H9 (cell line): ENCODE measurements around the gene SEMA3D. TPM values are rescaled to one million over a fixed set of nuclear protein-coding genes. Genes with fewer than 3 reads are reported as not detected.

Experiments
- DNase-seq: peaks from one replicate; pipeline ENCODE4 v3.0.0-alpha.2; 2017
- H2AFZ ChIP-seq: one replicate; pipeline ENCODE4 v1.6.1; 2013; ENCODE audit warnings: mild to moderate bottlenecking, low read length, control low read depth, moderate library complexity
- H2AK5ac ChIP-seq: 2 replicates; pipeline ENCODE4 v1.6.1; 2013; ENCODE audit warnings: low read length, control low read depth, mixed read lengths; ENCODE audit not compliant: insufficient read length
- H2BK120ac ChIP-seq: one replicate; pipeline ENCODE4 v1.6.1; 2013; ENCODE audit warnings: low read depth, mild to moderate bottlenecking, low read length, control low read depth, inconsistent platforms; ENCODE audit not compliant: poor library complexity, severe bottlenecking
- H2BK12ac ChIP-seq: 2 replicates; pipeline ENCODE4 v1.6.1; 2013; ENCODE audit warnings: low read length, control low read depth, mixed read lengths, low read depth; ENCODE audit not compliant: insufficient read length
- H2BK15ac ChIP-seq: 2 replicates; pipeline ENCODE4 v1.6.1; 2013; ENCODE audit warnings: low read depth, low read length, control low read depth
- H2BK20ac ChIP-seq: one replicate; pipeline ENCODE4 v1.6.1; 2013; ENCODE audit warnings: low read depth, mild to moderate bottlenecking, low read length, control low read depth, inconsistent platforms; ENCODE audit not compliant: poor library complexity, severe bottlenecking
- H2BK5ac ChIP-seq: 2 replicates; pipeline ENCODE4 v1.6.1; 2013; ENCODE audit warnings: low read length, control low read depth, mixed read lengths; ENCODE audit not compliant: insufficient read length
- H3K14ac ChIP-seq: 2 replicates; pipeline ENCODE4 v1.6.1; 2013; ENCODE audit warnings: low read length, control low read depth; ENCODE audit not compliant: insufficient read depth
- H3K18ac ChIP-seq: 2 replicates; pipeline ENCODE4 v1.6.1; 2013; ENCODE audit warnings: low read depth, mild to moderate bottlenecking, mixed read lengths, low read length, control low read depth; ENCODE audit not compliant: insufficient read length
- H3K23ac ChIP-seq: 2 replicates; pipeline ENCODE4 v1.6.1; 2013; ENCODE audit warnings: low read length, control low read depth, mixed read lengths, low read depth; ENCODE audit not compliant: insufficient read length
- H3K23me2 ChIP-seq: 2 replicates; pipeline ENCODE4 v1.6.1; 2013; ENCODE audit warnings: low read depth, mild to moderate bottlenecking, mixed read lengths, low read length, control low read depth; ENCODE audit not compliant: insufficient read length, poor library complexity, severe bottlenecking
- H3K27ac ChIP-seq: 2 replicates; pipeline ENCODE4 v1.5.1; 2013; ENCODE audit warnings: low read length, control low read depth, mixed read lengths, low read depth; ENCODE audit not compliant: insufficient read length
- H3K27me3 ChIP-seq: 2 replicates; pipeline ENCODE4 v1.6.1; 2013; ENCODE audit warnings: low read length, control low read depth, inconsistent platforms; ENCODE audit not compliant: insufficient read depth
- H3K4ac ChIP-seq: 2 replicates; pipeline ENCODE4 v1.6.1; 2013; ENCODE audit warnings: low read depth, mild to moderate bottlenecking, control low read depth, inconsistent platforms, low read length, moderate library complexity
- H3K4me1 ChIP-seq: 2 replicates; pipeline ENCODE4 v1.6.1; 2013; ENCODE audit warnings: low read length, control low read depth, inconsistent platforms; ENCODE audit not compliant: insufficient read depth
- H3K4me2 ChIP-seq: 2 replicates; pipeline ENCODE4 v1.6.1; 2013; ENCODE audit warnings: low read length, control low read depth, mixed read lengths; ENCODE audit not compliant: insufficient read length, insufficient read depth
- H3K56ac ChIP-seq: 2 replicates; pipeline ENCODE4 v1.6.1; 2013; ENCODE audit warnings: low read depth, mild to moderate bottlenecking, mixed read lengths, low read length, control low read depth; ENCODE audit not compliant: insufficient read length
- H3K79me1 ChIP-seq: 2 replicates; pipeline ENCODE4 v1.6.1; 2013; ENCODE audit warnings: low read depth, mild to moderate bottlenecking, moderate library complexity, low read length, control low read depth, inconsistent platforms; ENCODE audit not compliant: insufficient read depth, poor library complexity, severe bottlenecking
- H3K79me2 ChIP-seq: 2 replicates; pipeline ENCODE4 v1.6.1; 2013; ENCODE audit warnings: low read length, control low read depth, inconsistent platforms; ENCODE audit not compliant: insufficient read depth
- H3K9ac ChIP-seq: 2 replicates; pipeline ENCODE4 v1.6.1; 2013; ENCODE audit warnings: low read length, control low read depth, mixed read lengths; ENCODE audit not compliant: insufficient read length; ENCODE audit errors: extremely low read depth
- H3K9me3 ChIP-seq: one replicate; pipeline ENCODE4 v1.6.1; 2013; ENCODE audit warnings: low read depth, low read length, inconsistent platforms; ENCODE audit not compliant: control insufficient read depth
- H3T11ph ChIP-seq: one replicate; pipeline ENCODE4 v1.6.1; 2013; ENCODE audit warnings: mild to moderate bottlenecking, low read length, control low read depth, inconsistent platforms
- H4K20me1 ChIP-seq: one replicate; pipeline ENCODE4 v1.6.1; 2013; ENCODE audit not compliant: control insufficient read depth, insufficient read length, insufficient read depth
- H4K5ac ChIP-seq: 2 replicates; pipeline ENCODE4 v1.6.1; 2013; ENCODE audit warnings: low read depth, mild to moderate bottlenecking, mixed read lengths, low read length, control low read depth; ENCODE audit not compliant: insufficient read length
- H4K8ac ChIP-seq: replicated peaks from 2 replicates; pipeline ENCODE4 v1.6.1; 2013; ENCODE audit warnings: low read length, control low read depth, mixed read lengths, low read depth; ENCODE audit not compliant: insufficient read length
- H4K91ac ChIP-seq: 2 replicates; pipeline ENCODE4 v1.6.1; 2013; ENCODE audit warnings: low read depth, mild to moderate bottlenecking, moderate library complexity, mixed read lengths, low read length, control low read depth; ENCODE audit not compliant: insufficient read length
- H3K27ac Mint-ChIP-seq, 3 experiments: 2 replicates in 2 of 3; 3 replicates in 1 of 3; pipeline ENCODE4 v1.8.0; 2020 to 2021; ENCODE audit warnings: mixed read lengths in 3 of 3, mild to moderate bottlenecking in 1 of 3, moderate library complexity in 1 of 3
- H3K27me3 Mint-ChIP-seq: 2 replicates; pipeline ENCODE4 v1.8.0; 2021; ENCODE audit warnings: low read depth, mild to moderate bottlenecking, moderate library complexity, mixed read lengths
- H3K36me3 Mint-ChIP-seq, 3 experiments: 2 replicates in 2 of 3; 3 replicates in 1 of 3; pipeline ENCODE4 v1.8.0; 2020 to 2021; ENCODE audit warnings: low read depth in 3 of 3, mixed read lengths in 3 of 3; ENCODE audit not compliant: insufficient read depth in 1 of 3
- H3K4me1 Mint-ChIP-seq, 2 experiments: 2 replicates each; pipeline ENCODE4 v1.8.0; 2020; ENCODE audit warnings: mixed read lengths in 2 of 2
- H3K4me3 Mint-ChIP-seq, 2 experiments: 2 replicates in 1 of 2; 3 replicates in 1 of 2; pipeline ENCODE4 v1.8.0; 2020 to 2021; ENCODE audit warnings: mild to moderate bottlenecking in 2 of 2, mixed read lengths in 2 of 2, moderate library complexity in 1 of 2
- H3K9me3 Mint-ChIP-seq, 2 experiments: 2 replicates in 1 of 2; 3 replicates in 1 of 2; pipeline ENCODE4 v1.8.0; 2020; ENCODE audit warnings: mild to moderate bottlenecking in 2 of 2, mixed read lengths in 2 of 2, moderate library complexity in 1 of 2
- CTCF ChIP-seq: fragments of 200-600 bp; sonication (generic); conservative IDR thresholded peaks from 3 replicates; pipeline ENCODE4 v1.8.0; 2021; ENCODE audit warnings: antibody characterized with exemption, mild to moderate bottlenecking
- WGBS: extraction: QIAGEN DNeasy Blood & Tissue Kit; methylation state at CpG from one replicate; pipeline ENCODE4 v1.1.7; 2013; ENCODE audit warnings: missing lambda C conversion rate, low lambda C conversion rate, mixed read lengths; ENCODE audit not compliant: insufficient read length; ENCODE audit errors: extremely low coverage; 5-methylcytosine and 5-hydroxymethylcytosine counted together
- long read RNA-seq: library from polyadenylated mRNA; unstranded; transcript quantifications from one replicate; pipeline ENCODE4 v2.0.0, GENCODE V29; 2020
- total RNA-seq: library from RNA; stranded (reverse); gene quantifications from 2 replicates; pipeline ENCODE4 v1.2.1, GENCODE V29; 2021

The SEMA3D gene
- total RNA-seq, result 5.4 and 5.6 TPM in 2 replicates
- long read RNA-seq, partial matches to known transcripts, result 0 of 6 reads
- long read RNA-seq, other reads (novel, unspliced or antisense), result 5 of 6 reads

GRCh38 chr7:85186521-85187241, at the start of gene SEMA3D:
SEMA3D (minus strand) TSS chr7:85187056; CDS start chr7:85121891, 65,165 bp downstream.
- no peak within 1 kb of the TSS for H3K27ac ChIP-seq
- peaks cover 24 to 30% of the 10 kb centered on the region in 2 experiments for H3K4me1 Mint-ChIP-seq
- peak within 1 kb of the TSS; percentile 99 for H3K4me2 ChIP-seq
- no peak within 1 kb of the TSS for H2BK120ac ChIP-seq
- H3K9me3 ChIP-seq, result no peaks in the 10 kb centered on the region
- H2BK20ac ChIP-seq, result no peak within 1 kb of the TSS
- H4K91ac ChIP-seq, result no peak within 1 kb of the TSS
- H4K8ac ChIP-seq, result no peak within 1 kb of the TSS
- no peak within 1 kb of the TSS for H3T11ph ChIP-seq
- H3K9ac ChIP-seq, result peak within 1 kb of the TSS; percentile 20
- no peak within 1 kb of the TSS for H3K56ac ChIP-seq
- no peak within 1 kb of the TSS for H3K18ac ChIP-seq
- H3K27me3 Mint-ChIP-seq, result peaks cover 53% of the 10 kb centered on the region
- H3K4ac ChIP-seq, result no peak within 1 kb of the TSS
- H2BK15ac ChIP-seq, result no peak within 1 kb of the TSS
- no peak within 1 kb of the TSS for H2BK12ac ChIP-seq
- no peak within 1 kb of the TSS for H4K5ac ChIP-seq
- H2AFZ ChIP-seq, result peak within 1 kb of the TSS; percentile 79
- H3K27ac Mint-ChIP-seq, result peak within 1 kb of the TSS in 1 of 3 experiments; percentile 57; a peak in 2 of 7 replicates
- H3K27me3 ChIP-seq, result peaks cover 5% of the 10 kb centered on the region; the same call in 1 of the 2 replicates
- H2BK5ac ChIP-seq, result no peak within 1 kb of the TSS
- peak; percentile 94 for TF ChIP-seq CTCF
- H3K79me2 ChIP-seq, result no peaks in the 10 kb centered on the region
- H3K36me3 Mint-ChIP-seq, result no peaks in the 10 kb centered on the region
- no peaks in the 10 kb centered on the region; the same call in 1 of the 2 replicates for H3K4me1 ChIP-seq
- peaks cover 19% of the 10 kb centered on the region for H3K23me2 ChIP-seq
- H3K4me3 Mint-ChIP-seq, result peak within 1 kb of the TSS; percentile 79 to 83
- no peak within 1 kb of the TSS for H3K23ac ChIP-seq
- no peaks in the 10 kb centered on the region; a peak in 1 of 5 replicates for H3K9me3 Mint-ChIP-seq
- DNase-seq, result peak; percentile 89
- no peak within 1 kb of the TSS for H3K14ac ChIP-seq
- WGBS, result no CpG with 5 or more reads among the region's 45 CpGs
- no peaks in the 10 kb centered on the region for H3K79me1 ChIP-seq
- H2AK5ac ChIP-seq, result no peak within 1 kb of the TSS
- no peaks in the 10 kb centered on the region for H4K20me1 ChIP-seq
